HL-60 (cell line): Measurements from ENCODE around the gene FYN.

Experiments
- DNase-seq, 2 experiments: peaks; one replicate each; pipeline ENCODE4 v3.0.0-alpha.2; 2010 to 2020; ENCODE audit warnings: low read depth in 1 of 2, low spot score in 1 of 2
- H3K27ac ChIP-seq: fragments of 250-450 bp; sonication (Bioruptor Pico); replicated peaks from 2 replicates; pipeline ENCODE4 v1.5.1; 2020; ENCODE audit warnings: mild to moderate bottlenecking, moderate library complexity
- H3K27me3 ChIP-seq: fragments of 250-450 bp; sonication (Bioruptor Pico); 2 replicates; pipeline ENCODE4 v1.5.1; 2021; ENCODE audit warnings: mild to moderate bottlenecking, moderate library complexity; ENCODE audit not compliant: insufficient read depth, poor library complexity, severe bottlenecking
- H3K4me3 ChIP-seq: replicated peaks from 2 replicates; pipeline ENCODE4 v1.5.1; 2011; ENCODE audit warnings: mild to moderate bottlenecking, control low read depth, low read length; ENCODE audit not compliant: insufficient read depth
- CTCF ChIP-seq: IDR thresholded peaks from one replicate; pipeline ENCODE4 v1.5.1; 2011; ENCODE audit warnings: low read length, control low read depth, inconsistent platforms; ENCODE audit not compliant: insufficient read depth
- GABPA ChIP-seq: IDR thresholded peaks from 2 replicates; pipeline ENCODE4 v1.6.1; 2012; ENCODE audit warnings: low read depth
- POLR2AphosphoS5 ChIP-seq: IDR thresholded peaks from 2 replicates; pipeline ENCODE4 v1.6.1; 2012; ENCODE audit warnings: low read depth
- SPI1 ChIP-seq: IDR thresholded peaks from 2 replicates; pipeline ENCODE4 v1.6.1; 2012; ENCODE audit warnings: low read depth, mild to moderate bottlenecking, borderline replicate concordance
- TF ChIP-seq, protein P1 (sequence below): IDR thresholded peaks from 2 replicates; pipeline ENCODE4 v1.6.1; 2012; ENCODE audit warnings: low read depth; ENCODE audit not compliant: insufficient replicate concordance

The FYN gene

DNA sequence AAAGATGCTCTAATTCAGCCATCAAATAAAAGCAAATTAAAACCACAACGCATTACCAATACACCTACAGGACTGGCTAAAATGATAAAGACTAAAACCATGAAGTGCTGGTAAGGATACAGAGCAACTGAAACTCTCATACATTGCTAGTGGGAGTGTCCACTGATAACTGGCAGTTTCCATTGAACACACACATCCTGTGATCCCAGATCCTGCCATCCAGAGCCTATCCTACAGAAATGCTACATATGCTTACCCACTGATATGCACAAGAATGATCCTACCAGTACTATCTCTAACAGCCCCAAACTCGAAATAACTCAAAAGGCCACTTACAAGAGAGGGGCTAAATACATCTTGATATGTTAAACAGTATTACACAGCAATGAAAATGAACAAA, 81.0 kb downstream of the FYN start:
- Histone ChIP-seq H3K27ac (no peak overlapping the region), H3K27me3 (no peaks in the 10 kb centered on the region), H3K4me3 (no peak overlapping the region)
- no peak for DNase-seq
- TF ChIP-seq, protein P1, sequence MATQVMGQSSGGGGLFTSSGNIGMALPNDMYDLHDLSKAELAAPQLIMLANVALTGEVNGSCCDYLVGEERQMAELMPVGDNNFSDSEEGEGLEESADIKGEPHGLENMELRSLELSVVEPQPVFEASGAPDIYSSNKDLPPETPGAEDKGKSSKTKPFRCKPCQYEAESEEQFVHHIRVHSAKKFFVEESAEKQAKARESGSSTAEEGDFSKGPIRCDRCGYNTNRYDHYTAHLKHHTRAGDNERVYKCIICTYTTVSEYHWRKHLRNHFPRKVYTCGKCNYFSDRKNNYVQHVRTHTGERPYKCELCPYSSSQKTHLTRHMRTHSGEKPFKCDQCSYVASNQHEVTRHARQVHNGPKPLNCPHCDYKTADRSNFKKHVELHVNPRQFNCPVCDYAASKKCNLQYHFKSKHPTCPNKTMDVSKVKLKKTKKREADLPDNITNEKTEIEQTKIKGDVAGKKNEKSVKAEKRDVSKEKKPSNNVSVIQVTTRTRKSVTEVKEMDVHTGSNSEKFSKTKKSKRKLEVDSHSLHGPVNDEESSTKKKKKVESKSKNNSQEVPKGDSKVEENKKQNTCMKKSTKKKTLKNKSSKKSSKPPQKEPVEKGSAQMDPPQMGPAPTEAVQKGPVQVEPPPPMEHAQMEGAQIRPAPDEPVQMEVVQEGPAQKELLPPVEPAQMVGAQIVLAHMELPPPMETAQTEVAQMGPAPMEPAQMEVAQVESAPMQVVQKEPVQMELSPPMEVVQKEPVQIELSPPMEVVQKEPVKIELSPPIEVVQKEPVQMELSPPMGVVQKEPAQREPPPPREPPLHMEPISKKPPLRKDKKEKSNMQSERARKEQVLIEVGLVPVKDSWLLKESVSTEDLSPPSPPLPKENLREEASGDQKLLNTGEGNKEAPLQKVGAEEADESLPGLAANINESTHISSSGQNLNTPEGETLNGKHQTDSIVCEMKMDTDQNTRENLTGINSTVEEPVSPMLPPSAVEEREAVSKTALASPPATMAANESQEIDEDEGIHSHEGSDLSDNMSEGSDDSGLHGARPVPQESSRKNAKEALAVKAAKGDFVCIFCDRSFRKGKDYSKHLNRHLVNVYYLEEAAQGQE = no peak
- TF ChIP-seq CTCF (no peak), GABPA (no peak), POLR2AphosphoS5 (no peak), SPI1 (no peak)

- H3K4me3 ChIP-seq = no peak overlapping the region
- no peak overlapping the region for H3K27ac ChIP-seq
- TF ChIP-seq CTCF = no peak
- TF ChIP-seq, protein P1 = no peak
- no peak for TF ChIP-seq GABPA
- no peak for TF ChIP-seq POLR2AphosphoS5
- DNase-seq = no peak
- H3K27me3 ChIP-seq = no peaks in the 10 kb centered on the region
Observed at GRCh38 chr6:111791415-111791814, 81.8 kb downstream of the FYN start.

- no peak overlapping the region for H3K27ac ChIP-seq
- no peaks in the 10 kb centered on the region for H3K27me3 ChIP-seq
- TF ChIP-seq POLR2AphosphoS5 (no peak), CTCF (no peak), SPI1 (no peak)
- TF ChIP-seq, protein P1 = no peak
- H3K4me3 ChIP-seq = no peak overlapping the region
- DNase-seq = no peak
Observed at GRCh38 chr6:111789598-111789997, 83.7 kb downstream of the FYN start.
